Adrenal gland (tissue), 12 donors: ENCODE data around the gene ZNF366. TPM values are rescaled to one million over a fixed set of nuclear protein-coding genes. Genes with fewer than 3 reads are reported as not detected.

ENCODE experiments used
- DNase-seq, 7 donors: peaks; one replicate each; pipeline ENCODE4 v3.0.0-alpha.2; 2019 to 2020
- H3K27ac ChIP-seq, 5 donors: fragments of 200-600 bp; sonication (generic) in 4 of 5; 1 replicate in 3 of 5; 2 replicates in 2 of 5; pipeline versions ENCODE4 v1.5.1 to v1.8.0; 2016 to 2020; ENCODE audit warnings: mild to moderate bottlenecking in 1 of 5
- H3K27me3 ChIP-seq: fragments of 200-600 bp; 2 replicates; pipeline ENCODE4 v1.8.0; 2021
- H3K36me3 ChIP-seq, 2 donors: fragments of 200-600 bp; replicated peaks in 1 of 2; 1 replicate in 1 of 2; 2 replicates in 1 of 2; pipeline versions ENCODE4 v1.5.1 to v1.8.0; 2018 to 2022
- H3K4me1 ChIP-seq, 2 donors: fragments of 200-600 bp; replicated peaks in 1 of 2; 1 replicate in 1 of 2; 2 replicates in 1 of 2; pipeline versions ENCODE4 v1.5.1 to v1.8.0; 2018 to 2021
- H3K4me3 ChIP-seq, 4 donors: fragments of 200-600 bp; sonication (generic) in 3 of 4; one replicate each; pipeline ENCODE4 v1.5.1; 2016 to 2018
- H3K9me3 ChIP-seq, 3 donors: fragments of 200-600 bp; sonication (generic) in 1 of 3; replicated peaks in 1 of 3; 1 replicate in 2 of 3; 2 replicates in 1 of 3; pipeline versions ENCODE4 v1.5.1 to v1.8.0; 2016 to 2021
- CTCF ChIP-seq, 6 experiments: fragments of 450-650 bp in 4 of 6; fragments of 200-600 bp in 2 of 6; sonication (generic) in 1 of 6; IDR thresholded peaks; 1 replicate in 5 of 6; 2 replicates in 1 of 6; pipeline versions ENCODE4 v1.5.1 to v1.8.0; 2016 to 2021; ENCODE audit warnings: antibody characterized with exemption in 6 of 6, mild to moderate bottlenecking in 2 of 6, moderate library complexity in 1 of 6
- POLR2A ChIP-seq, 2 donors: fragments of 450-650 bp; IDR thresholded peaks; one replicate each; pipeline ENCODE4 v1.6.1; 2017; ENCODE audit warnings: antibody characterized with exemption in 2 of 2, mild to moderate bottlenecking in 2 of 2, moderate library complexity in 1 of 2
- WGBS, 4 donors: extraction: QIAGEN DNeasy Blood & Tissue Kit in 2 of 4; methylation state at CpG; one replicate each; pipeline versions ENCODE4 v1.1.5 to v1.1.7; 2013 to 2017; 5-methylcytosine and 5-hydroxymethylcytosine counted together
- intact Hi-C, 2 donors: fragments of 100-400 bp; cut with DNase I; formaldehyde crosslinking; loops; one replicate each; pipeline versions ENCODE4 v1.14.1 to v1.15.0; 2022 to 2023
- polyA plus RNA-seq, 3 donors: library from polyadenylated mRNA; stranded (reverse); fragments of 200-250 nt in 2 of 3; fragments of 350-450 nt in 1 of 3; fragmentation: Illumina TruSeq in 1 of 3; extraction: RNeasy Lipid Tissue Mini Kit (QIAGEN cat#74804) in 1 of 3; gene quantifications; one replicate each; pipeline ENCODE4 v1.2.3, GENCODE V29; 2013 to 2014
- total RNA-seq, 9 donors: library from RNA; depleted of rRNA in 4 of 9; stranded (reverse); fragments of >200 nt in 4 of 9; fragments of 120-200 nt in 1 of 9; fragmentation: NEBNext Ultra II Directional in 1 of 9; extraction: Animal tissue kit (Norgen Biotek cat#: 25700) in 1 of 9; gene quantifications; one replicate each; pipeline versions ENCODE4 v1.1.0 to v1.2.4, GENCODE V29; 2013 to 2023
- donor health status: healthy with polysubstance abuse.
- donor health status: Bipolar disorder and iron deficiency.
- donor health status: DM: yes; HTN: yes; CAD: no.
- donor health status: DM: no; HTN: no; CAD: no.
- donor health status: DM: no; HTN: no; CAD: no.
- donor health status: DM: yes; HTN: yes; CAD: no.

ZNF366 gene
- total and polyA plus RNA-seq, 12 donors, result 0.24 to 5.3 (median 2.6) TPM

GRCh38 chr5:72482046-72482445 is 25.2 kb downstream of the ZNF366 start:
- Histone ChIP-seq H3K4me1 (peaks cover 0 to 4% of the 10 kb centered on the region in 2 donors), H3K27ac (no peak overlapping the region), H3K9me3 (no peaks in the 10 kb centered on the region), H3K36me3 (no peaks in the 10 kb centered on the region), H3K27me3 (no peaks in the 10 kb centered on the region), H3K4me3 (no peak overlapping the region)
- 73 to 84% (median 77%) methylated on average over 3 of the region's 3 CpGs for WGBS, 4 donors
- TF ChIP-seq CTCF (IDR thresholded peaks at IDR 0.05) (no peak), POLR2A (IDR thresholded peaks at IDR 0.05) (no peak)
- intact Hi-C loops, result no loop called here
- DNase-seq, result no peak

- intact Hi-C loops, result no loop called here
- Histone ChIP-seq H3K36me3 (no peaks in the 10 kb centered on the region), H3K27ac (no peak overlapping the region), H3K4me1 (peaks cover 0 to under 1% of the 10 kb centered on the region in 2 donors), H3K9me3 (no peaks in the 10 kb centered on the region), H3K27me3 (no peaks in the 10 kb centered on the region), H3K4me3 (no peak overlapping the region)
- 76 to 77% (median 76%) methylated on average over 9 of the region's 9 CpGs for WGBS, 4 donors
- TF ChIP-seq POLR2A (IDR thresholded peaks at IDR 0.05) (no peak), CTCF (IDR thresholded peaks at IDR 0.05) (no peak)
- DNase-seq, result no peak
These were observed 26.4 kb downstream of the ZNF366 start for GRCh38 chr5:72480841-72481240.

GRCh38 chr5:72479921-72480320 is 27.3 kb downstream of the ZNF366 start:
- intact Hi-C loops, result no loop called here
- H3K4me1 ChIP-seq, result no peaks in the 10 kb centered on the region
- no peaks in the 10 kb centered on the region for H3K9me3 ChIP-seq
- TF ChIP-seq POLR2A (IDR thresholded peaks at IDR 0.05) (no peak), CTCF (IDR thresholded peaks at IDR 0.05) (no peak)
- H3K36me3 ChIP-seq, result no peaks in the 10 kb centered on the region
- H3K4me3 ChIP-seq, result no peak overlapping the region
- H3K27ac ChIP-seq, result no peak overlapping the region
- H3K27me3 ChIP-seq, result no peaks in the 10 kb centered on the region
- WGBS, 4 donors, result 85 to 100% (median 86%) methylated on average over 1 of the region's 1 CpG
- DNase-seq, result no peak

GRCh38 chr5:72478684-72479083 is 28.5 kb downstream of the ZNF366 start:
- H3K27ac ChIP-seq, result no peak overlapping the region

More at GRCh38 chr5:72478684-72479083, 28.5 kb downstream of the ZNF366 start:
- H3K36me3 ChIP-seq, result no peaks in the 10 kb centered on the region
- TF ChIP-seq POLR2A (IDR thresholded peaks at IDR 0.05) (no peak), CTCF (IDR thresholded peaks at IDR 0.05) (no peak)
- no peak for DNase-seq
- H3K9me3 ChIP-seq, result no peaks in the 10 kb centered on the region
- WGBS, 4 donors, result 0 to 43% (median 28%) methylated on average over 1 of the region's 1 CpG
- H3K4me3 ChIP-seq, result no peak overlapping the region
- intact Hi-C loops, result no loop called here
- no peaks in the 10 kb centered on the region for H3K4me1 ChIP-seq
- no peaks in the 10 kb centered on the region for H3K27me3 ChIP-seq
